Activated CD8-positive, alpha-beta memory T cell treated with anti-CD3 and anti-CD28 coated beads, Interleukin-2, amount 50 U/mL, for 48 hours (primary cell): Measurements from ENCODE around the gene BTBD18.

ENCODE experiments used
- DNase-seq: peaks from one replicate; pipeline ENCODE4 v3.0.0-alpha.2; 2020

Gene BTBD18

GRCh38 chr11:57775491-57775890, 23.9 kb upstream of the BTBD18 start:
- no peak for DNase-seq

GRCh38 chr11:57773026-57773598, 21.5 kb upstream of the BTBD18 start:
- no peak for DNase-seq

GRCh38 chr11:57772562-57772961, 20.9 kb upstream of the BTBD18 start:
- DNase-seq = no peak

GRCh38 chr11:57771365-57771764, 19.7 kb upstream of the BTBD18 start:
- no peak for DNase-seq

- DNase-seq = no peak
These were observed 19.2 kb upstream of the BTBD18 start for GRCh38 chr11:57770793-57771192.

GRCh38 chr11:57764972-57765371, 13.4 kb upstream of the BTBD18 start:
- DNase-seq = no peak

GRCh38 chr11:57764566-57764965, 12.9 kb upstream of the BTBD18 start:
- no peak for DNase-seq

- DNase-seq = no peak
These were observed 12.4 kb upstream of the BTBD18 start for GRCh38 chr11:57764021-57764420.

GRCh38 chr11:57763568-57763967, 11.9 kb upstream of the BTBD18 start:
- no peak for DNase-seq

- no peak for DNase-seq
These were observed 10.7 kb upstream of the BTBD18 start for GRCh38 chr11:57762235-57762861.

- no peak for DNase-seq
These were observed 9.9 kb upstream of the BTBD18 start, which contains the start of gene CTNND1 for GRCh38 chr11:57761301-57762234. TSS of gene CTNND1 (plus strand) at chr11:57761802. CDS start at chr11:57791479, 29,677 bp downstream.

GRCh38 chr11:57758174-57758573, 6.6 kb upstream of the BTBD18 start:
- no peak for DNase-seq

- no peak for DNase-seq
These were observed 1.3 kb upstream of the BTBD18 start for GRCh38 chr11:57752954-57753353.

- DNase-seq = no peak
These were observed 443 bp downstream of the BTBD18 start for GRCh38 chr11:57751176-57751575.

- DNase-seq = no peak
These were observed 4.7 kb downstream of the BTBD18 start for GRCh38 chr11:57746920-57747319.

GRCh38 chr11:57745206-57745605, 6.4 kb downstream of the BTBD18 start:
- no peak for DNase-seq

- DNase-seq = no peak
These were observed 7.3 kb downstream of the BTBD18 start for GRCh38 chr11:57744357-57744756.

GRCh38 chr11:57742087-57742452, 9.5 kb downstream of the BTBD18 start:
- DNase-seq = peak; percentile 63

- DNase-seq = peak; percentile 95
These were observed 10.2 kb downstream of the BTBD18 start, which contains the start of gene SELENOH for GRCh38 chr11:57741132-57742086. TSS of gene SELENOH (plus strand) at chr11:57741491. CDS start at chr11:57741596, 105 bp downstream.

- no peak for DNase-seq
These were observed 15.9 kb downstream of the BTBD18 start for GRCh38 chr11:57735619-57736298.

GRCh38 chr11:57732661-57733060, 19.0 kb downstream of the BTBD18 start:
- no peak for DNase-seq

GRCh38 chr11:57729479-57729878, 22.1 kb downstream of the BTBD18 start:
- no peak for DNase-seq
